GM18951 (cell line): ENCODE data around the gene IGSF21.

Experiments
- POLR2A ChIP-seq: IDR thresholded peaks from 4 replicates; pipeline ENCODE4 v1.6.1; 2011; ENCODE audit warnings: mild to moderate bottlenecking; ENCODE audit not compliant: insufficient read length, insufficient read depth; ENCODE audit errors: extremely low read depth
- in situ Hi-C: fragments of 300-500 bp; cut with MboI; formaldehyde crosslinking; loops from one replicate; pipeline ENCODE4 v1.12.0; 2022; ENCODE audit warnings: low sequenced_read_pairs, mixed read lengths, inconsistent platforms; ENCODE audit not compliant: unreplicated experiment

IGSF21 gene

GRCh38 chr1:18085387-18086074 lies 22.1 kb upstream of the IGSF21 start:
- in situ Hi-C loops, result no loop called here
- no peak for TF ChIP-seq POLR2A

- no peak for TF ChIP-seq POLR2A
- in situ Hi-C loops, result no loop called here
Measured at GRCh38 chr1:18088077-18088594, 19.5 kb upstream of the IGSF21 start.

- in situ Hi-C loops, result no loop called here
- no peak for TF ChIP-seq POLR2A
Measured at GRCh38 chr1:18089488-18089887, 18.1 kb upstream of the IGSF21 start.

- in situ Hi-C loops, result no loop called here
- no peak for TF ChIP-seq POLR2A
Measured at GRCh38 chr1:18090636-18091035, 17.0 kb upstream of the IGSF21 start.

GRCh38 chr1:18091660-18092446 lies 15.7 kb upstream of the IGSF21 start:
- in situ Hi-C loops, result no loop called here

GRCh38 chr1:18093193-18093592 lies 14.4 kb upstream of the IGSF21 start:
- no peak for TF ChIP-seq POLR2A
- in situ Hi-C loops, result no loop called here

More at GRCh38 chr1:18091660-18092446, 15.7 kb upstream of the IGSF21 start:
- no peak for TF ChIP-seq POLR2A

- in situ Hi-C loops, result no loop called here
- no peak for TF ChIP-seq POLR2A
Measured at GRCh38 chr1:18093646-18094045, 14.0 kb upstream of the IGSF21 start.

- no peak for TF ChIP-seq POLR2A
- in situ Hi-C loops, result no loop called here
Measured at GRCh38 chr1:18094096-18094495, 13.5 kb upstream of the IGSF21 start.

- in situ Hi-C loops, result no loop called here
- no peak for TF ChIP-seq POLR2A
Measured at GRCh38 chr1:18097206-18097605, 10.4 kb upstream of the IGSF21 start.

- in situ Hi-C loops, result no loop called here
- no peak for TF ChIP-seq POLR2A
Measured at GRCh38 chr1:18099026-18099425, 8.6 kb upstream of the IGSF21 start.

GRCh38 chr1:18100060-18100459 lies 7.5 kb upstream of the IGSF21 start:
- no peak for TF ChIP-seq POLR2A
- in situ Hi-C loops, result loop anchor here (25.0 kb wide), 1 partner anchor 438 kb away; no protein-coding TSS in a partner anchor

GRCh38 chr1:18100491-18101063 lies 7.0 kb upstream of the IGSF21 start:
- in situ Hi-C loops, result loop anchor here (25.0 kb wide), 1 partner anchor 438 kb away; no protein-coding TSS in a partner anchor
- TF ChIP-seq POLR2A, result no peak

- in situ Hi-C loops, result loop anchor here (25.0 kb wide), 1 partner anchor 439 kb away; no protein-coding TSS in a partner anchor
- TF ChIP-seq POLR2A, result no peak
Measured at GRCh38 chr1:18101508-18101907, 6.1 kb upstream of the IGSF21 start.
